H9 (cell line): ENCODE data around the gene TEAD1. TPM values are rescaled to one million over a fixed set of nuclear protein-coding genes. Genes with fewer than 3 reads are reported as not detected.

ENCODE experiments used
- DNase-seq: peaks from one replicate; pipeline ENCODE4 v3.0.0-alpha.2; 2017
- H2AFZ ChIP-seq: one replicate; pipeline ENCODE4 v1.6.1; 2013; ENCODE audit warnings: mild to moderate bottlenecking, low read length, control low read depth, moderate library complexity
- H2AK5ac ChIP-seq: 2 replicates; pipeline ENCODE4 v1.6.1; 2013; ENCODE audit warnings: low read length, control low read depth, mixed read lengths; ENCODE audit not compliant: insufficient read length
- H2BK120ac ChIP-seq: one replicate; pipeline ENCODE4 v1.6.1; 2013; ENCODE audit warnings: low read depth, mild to moderate bottlenecking, low read length, control low read depth, inconsistent platforms; ENCODE audit not compliant: poor library complexity, severe bottlenecking
- H2BK12ac ChIP-seq: 2 replicates; pipeline ENCODE4 v1.6.1; 2013; ENCODE audit warnings: low read length, control low read depth, mixed read lengths, low read depth; ENCODE audit not compliant: insufficient read length
- H2BK15ac ChIP-seq: 2 replicates; pipeline ENCODE4 v1.6.1; 2013; ENCODE audit warnings: low read depth, low read length, control low read depth
- H2BK20ac ChIP-seq: one replicate; pipeline ENCODE4 v1.6.1; 2013; ENCODE audit warnings: low read depth, mild to moderate bottlenecking, low read length, control low read depth, inconsistent platforms; ENCODE audit not compliant: poor library complexity, severe bottlenecking
- H2BK5ac ChIP-seq: 2 replicates; pipeline ENCODE4 v1.6.1; 2013; ENCODE audit warnings: low read length, control low read depth, mixed read lengths; ENCODE audit not compliant: insufficient read length
- H3K14ac ChIP-seq: 2 replicates; pipeline ENCODE4 v1.6.1; 2013; ENCODE audit warnings: low read length, control low read depth; ENCODE audit not compliant: insufficient read depth
- H3K18ac ChIP-seq: 2 replicates; pipeline ENCODE4 v1.6.1; 2013; ENCODE audit warnings: low read depth, mild to moderate bottlenecking, mixed read lengths, low read length, control low read depth; ENCODE audit not compliant: insufficient read length
- H3K23ac ChIP-seq: 2 replicates; pipeline ENCODE4 v1.6.1; 2013; ENCODE audit warnings: low read length, control low read depth, mixed read lengths, low read depth; ENCODE audit not compliant: insufficient read length
- H3K23me2 ChIP-seq: 2 replicates; pipeline ENCODE4 v1.6.1; 2013; ENCODE audit warnings: low read depth, mild to moderate bottlenecking, mixed read lengths, low read length, control low read depth; ENCODE audit not compliant: insufficient read length, poor library complexity, severe bottlenecking
- H3K27ac ChIP-seq: 2 replicates; pipeline ENCODE4 v1.5.1; 2013; ENCODE audit warnings: low read length, control low read depth, mixed read lengths, low read depth; ENCODE audit not compliant: insufficient read length
- H3K27me3 ChIP-seq: 2 replicates; pipeline ENCODE4 v1.6.1; 2013; ENCODE audit warnings: low read length, control low read depth, inconsistent platforms; ENCODE audit not compliant: insufficient read depth
- H3K4ac ChIP-seq: 2 replicates; pipeline ENCODE4 v1.6.1; 2013; ENCODE audit warnings: low read depth, mild to moderate bottlenecking, control low read depth, inconsistent platforms, low read length, moderate library complexity
- H3K4me1 ChIP-seq: 2 replicates; pipeline ENCODE4 v1.6.1; 2013; ENCODE audit warnings: low read length, control low read depth, inconsistent platforms; ENCODE audit not compliant: insufficient read depth
- H3K4me2 ChIP-seq: 2 replicates; pipeline ENCODE4 v1.6.1; 2013; ENCODE audit warnings: low read length, control low read depth, mixed read lengths; ENCODE audit not compliant: insufficient read length, insufficient read depth
- H3K56ac ChIP-seq: 2 replicates; pipeline ENCODE4 v1.6.1; 2013; ENCODE audit warnings: low read depth, mild to moderate bottlenecking, mixed read lengths, low read length, control low read depth; ENCODE audit not compliant: insufficient read length
- H3K79me1 ChIP-seq: 2 replicates; pipeline ENCODE4 v1.6.1; 2013; ENCODE audit warnings: low read depth, mild to moderate bottlenecking, moderate library complexity, low read length, control low read depth, inconsistent platforms; ENCODE audit not compliant: insufficient read depth, poor library complexity, severe bottlenecking
- H3K79me2 ChIP-seq: 2 replicates; pipeline ENCODE4 v1.6.1; 2013; ENCODE audit warnings: low read length, control low read depth, inconsistent platforms; ENCODE audit not compliant: insufficient read depth
- H3K9ac ChIP-seq: 2 replicates; pipeline ENCODE4 v1.6.1; 2013; ENCODE audit warnings: low read length, control low read depth, mixed read lengths; ENCODE audit not compliant: insufficient read length; ENCODE audit errors: extremely low read depth
- H3K9me3 ChIP-seq: one replicate; pipeline ENCODE4 v1.6.1; 2013; ENCODE audit warnings: low read depth, low read length, inconsistent platforms; ENCODE audit not compliant: control insufficient read depth
- H3T11ph ChIP-seq: one replicate; pipeline ENCODE4 v1.6.1; 2013; ENCODE audit warnings: mild to moderate bottlenecking, low read length, control low read depth, inconsistent platforms
- H4K20me1 ChIP-seq: one replicate; pipeline ENCODE4 v1.6.1; 2013; ENCODE audit not compliant: control insufficient read depth, insufficient read length, insufficient read depth
- H4K5ac ChIP-seq: 2 replicates; pipeline ENCODE4 v1.6.1; 2013; ENCODE audit warnings: low read depth, mild to moderate bottlenecking, mixed read lengths, low read length, control low read depth; ENCODE audit not compliant: insufficient read length
- H4K8ac ChIP-seq: replicated peaks from 2 replicates; pipeline ENCODE4 v1.6.1; 2013; ENCODE audit warnings: low read length, control low read depth, mixed read lengths, low read depth; ENCODE audit not compliant: insufficient read length
- H4K91ac ChIP-seq: 2 replicates; pipeline ENCODE4 v1.6.1; 2013; ENCODE audit warnings: low read depth, mild to moderate bottlenecking, moderate library complexity, mixed read lengths, low read length, control low read depth; ENCODE audit not compliant: insufficient read length
- H3K27ac Mint-ChIP-seq, 3 experiments: 2 replicates in 2 of 3; 3 replicates in 1 of 3; pipeline ENCODE4 v1.8.0; 2020 to 2021; ENCODE audit warnings: mixed read lengths in 3 of 3, mild to moderate bottlenecking in 1 of 3, moderate library complexity in 1 of 3
- H3K27me3 Mint-ChIP-seq: 2 replicates; pipeline ENCODE4 v1.8.0; 2021; ENCODE audit warnings: low read depth, mild to moderate bottlenecking, moderate library complexity, mixed read lengths
- H3K36me3 Mint-ChIP-seq, 3 experiments: 2 replicates in 2 of 3; 3 replicates in 1 of 3; pipeline ENCODE4 v1.8.0; 2020 to 2021; ENCODE audit warnings: low read depth in 3 of 3, mixed read lengths in 3 of 3; ENCODE audit not compliant: insufficient read depth in 1 of 3
- H3K4me1 Mint-ChIP-seq, 2 experiments: 2 replicates each; pipeline ENCODE4 v1.8.0; 2020; ENCODE audit warnings: mixed read lengths in 2 of 2
- H3K4me3 Mint-ChIP-seq, 2 experiments: 2 replicates in 1 of 2; 3 replicates in 1 of 2; pipeline ENCODE4 v1.8.0; 2020 to 2021; ENCODE audit warnings: mild to moderate bottlenecking in 2 of 2, mixed read lengths in 2 of 2, moderate library complexity in 1 of 2
- H3K9me3 Mint-ChIP-seq, 2 experiments: 2 replicates in 1 of 2; 3 replicates in 1 of 2; pipeline ENCODE4 v1.8.0; 2020; ENCODE audit warnings: mild to moderate bottlenecking in 2 of 2, mixed read lengths in 2 of 2, moderate library complexity in 1 of 2
- WGBS: extraction: QIAGEN DNeasy Blood & Tissue Kit; methylation state at CpG from one replicate; pipeline ENCODE4 v1.1.7; 2013; ENCODE audit warnings: missing lambda C conversion rate, low lambda C conversion rate, mixed read lengths; ENCODE audit not compliant: insufficient read length; ENCODE audit errors: extremely low coverage; 5-methylcytosine and 5-hydroxymethylcytosine counted together
- total RNA-seq: library from RNA; stranded (reverse); gene quantifications from 2 replicates; pipeline ENCODE4 v1.2.1, GENCODE V29; 2021
- TF ChIP-seq, protein P1 (sequence below): fragments of 200-600 bp; sonication (generic); conservative IDR thresholded peaks from 3 replicates; pipeline ENCODE4 v1.8.0; 2021; ENCODE audit warnings: antibody characterized with exemption, mild to moderate bottlenecking

Gene TEAD1
- total RNA-seq, 1 experiment from 2014 or later = 75.1 TPM

DNA sequence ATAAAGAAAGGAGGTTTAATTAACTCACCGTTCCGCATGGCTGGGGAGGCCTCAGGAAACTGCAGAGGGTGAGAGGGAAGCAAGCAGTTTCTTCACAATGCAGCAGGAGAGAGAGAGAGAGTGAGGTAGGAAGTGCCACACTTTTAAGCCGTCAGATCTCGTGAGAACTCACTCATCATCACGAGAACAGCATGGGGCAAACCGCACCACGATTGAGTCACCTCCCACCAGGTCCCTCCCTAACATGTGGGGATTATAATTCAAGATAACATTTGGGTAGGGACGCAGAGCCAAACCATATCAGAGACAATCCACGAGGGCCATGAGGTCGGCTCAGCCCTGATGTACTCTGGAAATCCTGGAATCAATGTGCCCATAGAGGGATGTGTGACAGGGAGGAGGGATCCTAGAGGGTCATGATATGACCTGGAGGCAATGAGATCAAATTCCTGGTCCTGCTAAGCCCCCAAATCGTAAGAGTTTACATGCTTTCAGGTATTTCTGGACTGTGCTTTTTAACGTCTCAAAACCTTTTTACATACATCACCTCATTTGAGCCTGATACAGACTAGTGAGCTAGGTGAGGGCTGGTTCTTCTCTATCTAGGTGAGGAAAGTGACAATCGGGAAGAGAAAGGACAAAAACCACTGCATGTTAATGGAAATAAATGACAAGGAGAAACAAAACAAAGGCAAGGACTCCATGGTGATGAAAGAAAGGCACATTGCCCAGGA is 315.4 kb downstream of the TEAD1 start:
- H3K4me3 Mint-ChIP-seq = no peak overlapping the region
- Histone ChIP-seq H3K9ac (no peak overlapping the region), H3K79me2 (no peaks in the 10 kb centered on the region), H4K20me1 (no peaks in the 10 kb centered on the region), H3K79me1 (no peaks in the 10 kb centered on the region), H3K27me3 (no peaks in the 10 kb centered on the region), H2BK20ac (no peak overlapping the region), H2BK120ac (no peak overlapping the region), H2AK5ac (no peak overlapping the region), H2BK5ac (no peak overlapping the region), H3K4me1 (no peaks in the 10 kb centered on the region), H4K8ac (no peak overlapping the region), H3K4ac (no peak overlapping the region), H3K18ac (no peak overlapping the region), H3K23ac (no peak overlapping the region), H3K23me2 (no peaks in the 10 kb centered on the region), H2BK12ac (no peak overlapping the region), H4K91ac (no peak overlapping the region), H4K5ac (no peak overlapping the region), H3K9me3 (no peaks in the 10 kb centered on the region), H3K27ac (no peak overlapping the region), H3K14ac (no peak overlapping the region), H3K4me2 (no peak overlapping the region), H2BK15ac (no peak overlapping the region), H3K56ac (no peak overlapping the region), H3T11ph (no peak overlapping the region), H2AFZ (no peak overlapping the region)
- no CpG with 5 or more reads among the region's 13 CpGs for WGBS
- peaks cover 6% of the 10 kb centered on the region for H3K27me3 Mint-ChIP-seq
- TF ChIP-seq, protein P1, sequence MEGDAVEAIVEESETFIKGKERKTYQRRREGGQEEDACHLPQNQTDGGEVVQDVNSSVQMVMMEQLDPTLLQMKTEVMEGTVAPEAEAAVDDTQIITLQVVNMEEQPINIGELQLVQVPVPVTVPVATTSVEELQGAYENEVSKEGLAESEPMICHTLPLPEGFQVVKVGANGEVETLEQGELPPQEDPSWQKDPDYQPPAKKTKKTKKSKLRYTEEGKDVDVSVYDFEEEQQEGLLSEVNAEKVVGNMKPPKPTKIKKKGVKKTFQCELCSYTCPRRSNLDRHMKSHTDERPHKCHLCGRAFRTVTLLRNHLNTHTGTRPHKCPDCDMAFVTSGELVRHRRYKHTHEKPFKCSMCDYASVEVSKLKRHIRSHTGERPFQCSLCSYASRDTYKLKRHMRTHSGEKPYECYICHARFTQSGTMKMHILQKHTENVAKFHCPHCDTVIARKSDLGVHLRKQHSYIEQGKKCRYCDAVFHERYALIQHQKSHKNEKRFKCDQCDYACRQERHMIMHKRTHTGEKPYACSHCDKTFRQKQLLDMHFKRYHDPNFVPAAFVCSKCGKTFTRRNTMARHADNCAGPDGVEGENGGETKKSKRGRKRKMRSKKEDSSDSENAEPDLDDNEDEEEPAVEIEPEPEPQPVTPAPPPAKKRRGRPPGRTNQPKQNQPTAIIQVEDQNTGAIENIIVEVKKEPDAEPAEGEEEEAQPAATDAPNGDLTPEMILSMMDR = no peak
- H3K4me1 Mint-ChIP-seq = peaks cover 0 to 9% of the 10 kb centered on the region in 2 experiments; a peak in 2 of 4 replicates
- H3K36me3 Mint-ChIP-seq = no peaks in the 10 kb centered on the region
- no peak overlapping the region for H3K27ac Mint-ChIP-seq
- no peaks in the 10 kb centered on the region for H3K9me3 Mint-ChIP-seq
- no peak for DNase-seq
